ENCODE results near the gene PTGDS. TPM values are rescaled to one million over a fixed set of nuclear protein-coding genes. Genes with fewer than 3 reads are reported as not detected.

Gene PTGDS
- total RNA-seq, 1 donor from 2014 or later: not detected

GRCh38 chr9:136958473-136958872 is 18.8 kb upstream of the PTGDS start:
- H3K4me3 ChIP-seq (ENCODE audit: low read depth, low read length): no peak overlapping the region
- TF ChIP-seq, protein P1, sequence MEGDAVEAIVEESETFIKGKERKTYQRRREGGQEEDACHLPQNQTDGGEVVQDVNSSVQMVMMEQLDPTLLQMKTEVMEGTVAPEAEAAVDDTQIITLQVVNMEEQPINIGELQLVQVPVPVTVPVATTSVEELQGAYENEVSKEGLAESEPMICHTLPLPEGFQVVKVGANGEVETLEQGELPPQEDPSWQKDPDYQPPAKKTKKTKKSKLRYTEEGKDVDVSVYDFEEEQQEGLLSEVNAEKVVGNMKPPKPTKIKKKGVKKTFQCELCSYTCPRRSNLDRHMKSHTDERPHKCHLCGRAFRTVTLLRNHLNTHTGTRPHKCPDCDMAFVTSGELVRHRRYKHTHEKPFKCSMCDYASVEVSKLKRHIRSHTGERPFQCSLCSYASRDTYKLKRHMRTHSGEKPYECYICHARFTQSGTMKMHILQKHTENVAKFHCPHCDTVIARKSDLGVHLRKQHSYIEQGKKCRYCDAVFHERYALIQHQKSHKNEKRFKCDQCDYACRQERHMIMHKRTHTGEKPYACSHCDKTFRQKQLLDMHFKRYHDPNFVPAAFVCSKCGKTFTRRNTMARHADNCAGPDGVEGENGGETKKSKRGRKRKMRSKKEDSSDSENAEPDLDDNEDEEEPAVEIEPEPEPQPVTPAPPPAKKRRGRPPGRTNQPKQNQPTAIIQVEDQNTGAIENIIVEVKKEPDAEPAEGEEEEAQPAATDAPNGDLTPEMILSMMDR (conservative IDR thresholded peaks at IDR 0.05; ENCODE audit: low read depth, low read length): no peak
- no peak for DNase-seq (ENCODE audit: low read depth)

DNA sequence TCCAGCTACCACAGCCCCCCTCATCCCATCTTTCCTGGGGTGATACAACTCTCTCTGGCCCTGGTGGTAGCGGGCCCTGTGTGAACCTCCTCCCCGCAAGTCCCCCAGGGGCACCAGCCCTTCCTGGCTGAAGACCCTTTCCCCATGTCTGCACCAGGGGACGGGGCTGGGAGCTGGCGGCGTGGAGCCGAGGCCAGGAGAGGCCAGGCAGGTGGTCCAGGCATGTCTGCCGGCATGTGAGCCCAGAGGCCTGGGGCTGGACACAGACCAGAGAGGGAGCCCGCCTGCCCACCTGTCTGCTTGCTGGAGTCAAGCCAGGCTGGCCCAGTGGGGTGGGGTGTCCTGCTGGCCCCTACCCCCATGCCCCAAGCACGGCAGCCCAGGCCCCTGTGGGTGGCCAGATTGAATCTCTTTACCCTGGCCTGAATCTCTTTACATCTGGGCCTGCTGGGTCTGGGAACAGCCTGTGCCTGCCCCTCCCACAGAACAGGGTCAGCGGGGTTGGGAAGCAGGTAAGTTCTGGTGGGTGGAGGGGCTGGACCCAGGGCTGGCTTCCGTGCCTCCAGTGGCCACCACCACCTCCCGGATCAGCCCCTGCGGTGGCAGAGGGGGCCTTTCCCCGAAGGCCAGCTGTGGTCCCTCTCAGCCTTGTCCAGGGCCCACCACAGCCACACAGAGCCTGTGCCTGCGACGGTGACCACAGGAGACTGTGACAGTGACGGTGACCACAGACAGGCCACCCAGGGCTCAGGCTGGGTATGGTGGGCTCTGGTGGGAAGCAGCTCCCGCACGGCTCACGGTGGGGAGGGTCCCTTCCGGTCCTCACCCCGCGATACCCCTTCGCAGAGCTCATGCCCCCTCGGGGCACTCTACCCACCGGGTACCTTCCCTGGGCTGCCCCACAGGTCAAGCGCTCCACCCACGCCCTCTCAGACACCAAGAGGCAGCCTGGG is 18.1 kb upstream of the PTGDS start:
- no peak overlapping the region for H3K4me3 ChIP-seq (ENCODE audit: low read depth, low read length)
- no peak for DNase-seq (ENCODE audit: low read depth)
- TF ChIP-seq, protein P1 (conservative IDR thresholded peaks at IDR 0.05; ENCODE audit: low read depth, low read length): no peak

DNA sequence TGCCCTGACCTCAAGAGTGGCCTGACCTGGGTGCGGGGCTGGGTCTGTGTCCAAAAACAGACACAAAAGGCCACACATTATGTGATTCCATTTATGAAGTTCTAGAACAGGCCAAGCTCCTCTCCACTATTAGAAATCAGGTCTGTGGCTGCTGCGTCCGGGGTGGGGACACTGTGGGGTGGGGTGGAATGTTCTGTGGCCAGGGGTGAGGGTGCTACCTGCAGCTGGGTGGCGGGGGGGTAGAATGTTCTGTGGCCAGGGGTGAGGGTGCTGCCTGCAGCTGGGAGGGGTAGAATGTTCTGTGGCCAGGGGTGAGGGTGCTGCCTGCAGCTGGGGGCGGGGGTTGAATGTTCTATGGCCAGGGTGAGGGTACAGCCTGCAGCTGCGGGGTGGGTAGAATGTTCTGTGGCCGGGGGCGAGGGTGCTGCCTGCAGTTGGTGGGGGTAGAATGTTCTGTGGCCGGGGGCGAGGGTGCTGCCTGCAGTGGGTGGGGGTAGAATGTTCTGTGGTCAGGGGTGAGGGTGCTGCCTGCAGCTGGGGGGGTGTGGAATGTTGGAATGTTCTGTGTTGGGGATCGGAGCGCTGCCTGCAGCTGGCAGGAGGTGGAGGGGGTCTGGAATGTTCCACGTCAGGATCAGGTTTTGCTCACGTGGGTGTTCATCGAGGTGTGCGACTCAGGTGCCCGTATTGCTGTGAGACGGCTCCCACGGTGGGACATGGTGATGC is 16.9 kb upstream of the PTGDS start:
- DNase-seq (ENCODE audit: low read depth): no peak
- H3K4me3 ChIP-seq (ENCODE audit: low read depth, low read length): no peak overlapping the region
- TF ChIP-seq, protein P1 (conservative IDR thresholded peaks at IDR 0.05; ENCODE audit: low read depth, low read length): no peak

- no peak for DNase-seq (ENCODE audit: low read depth)
- TF ChIP-seq, protein P1 (conservative IDR thresholded peaks at IDR 0.05; ENCODE audit: low read depth, low read length): no peak
- no peak overlapping the region for H3K4me3 ChIP-seq (ENCODE audit: low read depth, low read length)
Observed at GRCh38 chr9:136960938-136961275, 16.4 kb upstream of the PTGDS start.

- no peak for DNase-seq (ENCODE audit: low read depth)
- TF ChIP-seq, protein P1 (conservative IDR thresholded peaks at IDR 0.05; ENCODE audit: low read depth, low read length): no peak
Observed at GRCh38 chr9:136961279-136962065, 15.8 kb upstream of the PTGDS start.

GRCh38 chr9:136962163-136962562 is 15.1 kb upstream of the PTGDS start:
- no peak for DNase-seq (ENCODE audit: low read depth)
- no peak overlapping the region for H3K4me3 ChIP-seq (ENCODE audit: low read depth, low read length)
- TF ChIP-seq, protein P1 (conservative IDR thresholded peaks at IDR 0.05; ENCODE audit: low read depth, low read length): no peak

More at GRCh38 chr9:136961279-136962065, 15.8 kb upstream of the PTGDS start:
- no peak overlapping the region for H3K4me3 ChIP-seq (ENCODE audit: low read depth, low read length)
